Hindlimb muscle (tissue), 1 donor: ENCODE results near the gene SERPINA5. TPM values are rescaled to one million over a fixed set of nuclear protein-coding genes. Genes with fewer than 3 reads are reported as not detected.
"Not testable (repeated sequence)": the region's sequence is repeated elsewhere in the genome, so short reads cannot be mapped to it uniquely, and the experiment has no call there.

Source experiments
- DNase-seq: peaks from one replicate; pipeline ENCODE4 v3.0.0-alpha.2; 2013
- polyA plus RNA-seq: library from polyadenylated mRNA; unstranded; fragments of 120-200 nt; gene quantifications from one replicate; pipeline ENCODE4 v1.2.1, GENCODE V29; 2013; ENCODE audit not compliant: insufficient read length

Gene SERPINA5
- polyA plus RNA-seq, 1 donor: not detected

- DNase-seq: no peak
Observed at GRCh38 chr14:94575730-94576585, 5.3 kb upstream of the SERPINA5 start.

GRCh38 chr14:94577472-94577871, 3.8 kb upstream of the SERPINA5 start:
- DNase-seq: not testable (repeated sequence)

DNA sequence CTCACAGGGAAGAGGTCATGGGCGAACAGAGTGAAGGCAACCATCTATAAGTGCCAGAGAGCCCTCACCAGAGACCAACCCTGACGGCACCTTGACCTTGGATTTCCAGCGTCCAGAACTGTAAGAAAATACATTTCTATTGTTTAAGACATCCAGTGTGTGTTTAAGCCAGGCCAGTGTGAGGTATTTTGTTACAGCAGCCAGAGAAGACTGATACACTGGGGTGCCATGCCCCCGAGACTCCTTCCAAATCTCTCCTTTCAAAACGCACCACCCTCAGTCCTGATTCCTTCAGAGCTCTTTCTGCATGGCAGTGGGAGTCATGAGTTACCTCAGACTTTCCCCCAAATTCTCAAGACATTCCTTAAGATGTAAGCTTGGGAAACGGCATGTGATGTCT, 2.5 kb upstream of the SERPINA5 start:
- no peak for DNase-seq

GRCh38 chr14:94582199-94582750, 1.0 kb downstream of the SERPINA5 start:
- DNase-seq: no peak

GRCh38 chr14:94582851-94583250, 1.6 kb downstream of the SERPINA5 start:
- DNase-seq: no peak

DNA sequence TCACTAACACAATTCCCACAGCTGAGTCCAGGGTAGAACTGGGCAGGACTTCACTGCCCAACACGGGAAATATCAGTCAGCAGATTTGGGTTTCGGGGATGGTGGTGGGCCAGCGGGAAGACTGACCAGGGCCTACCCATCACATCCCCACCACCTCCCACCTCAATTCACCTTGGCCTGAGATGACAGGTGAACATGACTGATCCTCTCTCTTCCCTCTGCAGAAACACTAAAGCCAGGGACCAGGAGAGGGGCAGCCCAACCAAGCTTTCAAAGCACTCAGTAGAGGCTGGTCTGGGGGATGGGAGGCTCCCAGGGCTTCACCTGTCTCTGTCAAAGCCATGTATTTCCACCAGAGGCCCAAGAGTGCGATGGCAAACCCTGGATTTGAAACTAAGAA, 2.3 kb downstream of the SERPINA5 start:
- DNase-seq: no peak

DNA sequence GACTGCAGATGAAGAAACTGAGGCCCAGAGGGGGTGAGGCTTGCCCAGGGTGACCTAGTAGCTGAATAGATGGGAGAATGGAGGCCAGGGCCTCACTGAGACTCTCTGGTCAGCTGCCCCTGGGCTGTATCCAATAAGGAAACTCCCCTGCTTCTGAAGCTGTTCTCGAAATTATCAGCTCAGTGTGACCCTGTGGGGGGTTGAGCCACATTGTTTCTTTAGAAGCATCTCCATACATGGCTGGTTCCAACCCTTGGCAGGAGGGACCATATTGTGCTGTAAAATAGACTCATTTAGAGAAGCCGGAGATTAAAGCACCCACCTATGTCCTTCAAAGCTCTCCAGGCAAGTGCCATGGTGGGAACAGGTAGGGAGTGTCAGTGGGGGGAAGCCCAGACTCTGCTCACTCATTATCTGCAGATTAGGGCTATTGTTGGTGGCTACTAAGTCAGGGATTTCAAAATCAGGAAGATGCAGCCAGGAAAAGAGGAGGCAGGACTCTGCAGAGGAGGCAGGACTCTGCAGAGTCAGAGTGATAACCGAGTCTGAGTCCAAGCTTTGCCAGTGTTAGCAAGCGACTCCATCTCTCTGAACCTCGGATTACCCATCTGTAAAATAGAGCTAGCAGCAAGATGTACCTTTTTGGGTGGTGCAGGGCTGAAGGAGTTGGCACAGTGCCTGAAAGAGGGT, 3.5 kb downstream of the SERPINA5 start:
- no peak for DNase-seq

DNA sequence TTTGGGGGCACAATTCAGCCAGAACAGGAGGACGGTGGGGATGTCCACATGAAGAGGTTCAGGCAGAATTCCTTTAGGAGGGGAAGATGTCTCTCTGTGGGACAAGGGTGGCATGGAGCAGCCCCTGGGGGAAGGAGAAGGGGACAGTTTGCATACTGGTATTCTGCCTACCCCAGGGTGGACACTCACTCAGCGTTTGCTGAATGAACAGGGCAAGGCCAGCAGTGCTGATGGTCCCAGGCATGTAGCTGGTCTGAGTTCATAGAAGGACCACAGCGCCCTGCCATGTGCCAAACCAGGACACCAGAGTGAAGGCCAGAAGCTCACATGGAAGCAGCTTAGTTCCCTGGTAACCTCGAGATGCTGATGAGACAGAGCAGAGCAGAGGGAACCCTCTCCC, 5.4 kb downstream of the SERPINA5 start:
- no peak for DNase-seq

DNA sequence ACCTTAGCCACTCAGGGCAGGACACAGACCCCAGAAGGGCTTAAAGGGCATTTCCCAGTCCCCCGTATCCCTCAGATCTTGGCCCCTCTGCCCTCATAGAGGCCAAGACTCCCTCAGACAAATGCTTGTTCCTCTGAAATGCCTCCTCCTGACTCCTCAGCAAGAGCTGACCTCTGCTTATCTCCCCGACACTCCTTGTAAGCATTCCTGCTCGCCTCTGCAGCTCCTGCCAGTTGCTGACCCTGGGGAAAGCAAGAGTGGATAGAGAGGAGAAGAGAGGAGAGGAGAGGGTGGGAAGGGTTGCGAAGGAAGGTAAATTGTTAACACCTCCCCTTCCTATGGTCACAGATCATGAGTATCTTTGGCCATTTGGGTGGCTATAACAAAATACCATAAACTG, 7.1 kb downstream of the SERPINA5 start:
- no peak for DNase-seq

- DNase-seq: no peak
Observed at GRCh38 chr14:94591073-94591472, 9.8 kb downstream of the SERPINA5 start.

GRCh38 chr14:94591871-94592270, 10.6 kb downstream of the SERPINA5 start:
- DNase-seq: no peak

DNA sequence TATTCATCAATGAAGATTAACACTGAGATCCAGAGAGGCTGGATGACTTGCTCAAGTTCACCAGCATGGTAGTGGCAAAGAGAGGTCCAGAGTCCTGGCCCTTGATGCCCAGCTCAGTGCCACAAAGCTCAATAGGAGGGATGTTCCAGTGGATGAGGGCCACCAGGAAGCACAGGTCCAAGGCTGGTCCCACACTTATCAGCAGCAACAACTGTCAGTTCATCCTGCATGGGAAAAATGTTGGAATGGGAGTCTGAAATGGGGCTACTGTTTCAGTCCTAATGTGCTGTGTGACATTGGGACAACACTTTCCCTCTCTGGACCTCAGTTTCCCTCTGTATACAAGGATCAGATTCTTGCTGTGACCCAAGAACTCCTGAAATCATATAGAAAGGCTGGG, 11.2 kb downstream of the SERPINA5 start:
- DNase-seq: no peak

DNA sequence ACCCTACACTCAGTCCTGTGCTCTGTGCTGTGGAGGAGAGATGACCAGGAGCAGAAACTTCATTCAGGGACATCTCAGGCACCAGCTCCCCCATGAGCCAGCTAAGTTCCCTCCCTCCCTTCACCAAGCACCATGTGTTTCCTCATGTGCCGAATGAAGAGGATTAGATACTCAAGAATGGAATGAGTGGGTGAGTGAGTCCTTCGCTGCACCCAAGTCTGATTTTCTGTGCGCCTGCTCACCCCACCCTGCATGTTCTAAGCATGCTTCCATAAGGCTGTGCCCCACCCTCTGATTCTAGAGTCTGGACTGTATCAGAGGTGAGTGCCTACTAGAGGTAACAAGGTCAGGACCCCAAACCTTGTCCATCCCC, 12.1 kb downstream of the SERPINA5 start:
- no peak for DNase-seq

GRCh38 chr14:94593749-94594431, 12.7 kb downstream of the SERPINA5 start:
- DNase-seq: no peak

DNA sequence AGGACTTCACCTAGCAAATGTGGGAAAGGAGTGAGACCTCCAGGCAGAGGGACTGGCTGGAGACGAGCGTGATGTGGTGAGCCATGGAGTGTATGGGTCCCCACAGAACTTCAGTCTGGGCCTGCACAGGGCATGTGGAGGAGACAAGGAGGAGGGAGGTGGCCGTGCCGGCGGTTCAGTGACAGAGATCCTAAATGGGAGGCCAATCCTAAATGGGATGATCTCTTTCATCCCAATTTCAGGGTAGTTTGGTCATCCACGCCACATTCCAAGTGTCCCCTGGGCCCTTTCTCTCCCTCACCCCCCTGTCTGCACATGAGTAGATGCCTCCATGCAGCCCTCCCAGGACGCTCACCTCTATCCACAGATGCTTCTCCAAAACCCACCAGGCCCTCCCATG, 13.2 kb downstream of the SERPINA5 start:
- no peak for DNase-seq

- DNase-seq: no peak
Observed at GRCh38 chr14:94595912-94596311, 14.7 kb downstream of the SERPINA5 start.

DNA sequence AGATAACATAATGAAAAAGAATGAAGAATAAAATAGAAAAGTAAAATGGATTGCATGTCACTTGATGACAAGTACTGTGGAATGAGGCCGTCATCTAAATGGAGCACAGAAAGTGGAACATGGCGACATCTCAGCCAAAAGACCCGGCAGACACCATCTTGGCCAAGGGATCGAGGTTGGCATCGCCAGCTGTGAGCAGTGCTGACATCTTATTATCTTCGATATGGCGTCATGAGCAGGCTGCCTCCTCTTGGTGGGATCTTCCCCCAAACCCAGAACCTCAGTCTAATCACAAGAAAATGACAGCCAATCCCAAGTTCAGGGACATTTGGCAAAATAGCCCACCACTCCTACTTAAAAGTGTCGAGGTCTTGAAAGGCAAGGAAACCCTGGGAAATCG, 15.1 kb downstream of the SERPINA5 start:
- no peak for DNase-seq

GRCh38 chr14:94597788-94598187, 16.6 kb downstream of the SERPINA5 start:
- no peak for DNase-seq

DNA sequence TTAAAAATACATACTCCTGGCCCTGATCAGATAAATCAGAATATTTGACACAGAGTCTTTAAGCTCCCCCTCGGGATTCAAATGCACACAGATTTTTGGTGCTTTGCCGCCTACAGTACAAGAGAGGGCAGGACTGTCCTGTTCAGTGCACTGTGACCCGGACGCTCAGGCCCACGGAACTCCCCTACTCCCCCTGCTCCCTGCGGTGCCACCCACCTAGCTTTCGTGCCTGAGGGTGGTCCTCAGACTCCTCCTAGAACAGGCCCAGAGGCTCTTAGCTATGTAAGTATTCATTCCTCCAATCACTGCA, 17.2 kb downstream of the SERPINA5 start:
- no peak for DNase-seq

GRCh38 chr14:94598816-94599655, 17.8 kb downstream of the SERPINA5 start:
- DNase-seq: no peak

DNA sequence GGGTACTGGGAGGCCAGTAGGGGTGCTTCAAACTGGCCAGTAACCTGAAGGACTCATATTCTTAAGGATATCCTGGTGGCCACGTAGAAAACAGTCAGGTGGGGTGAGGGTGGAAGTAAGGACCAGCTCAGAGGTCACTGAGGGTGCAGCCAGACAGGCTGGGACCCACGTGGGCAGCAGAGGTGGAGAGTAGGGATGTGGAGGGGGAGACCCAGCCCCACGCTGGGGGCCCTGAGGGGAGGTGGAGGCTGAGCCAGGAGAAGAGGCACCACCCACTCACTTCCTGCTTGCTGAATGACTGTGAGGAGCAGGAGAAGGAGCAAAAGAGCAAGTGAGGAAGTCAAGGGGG, 18.4 kb downstream of the SERPINA5 start:
- DNase-seq: no peak

DNA sequence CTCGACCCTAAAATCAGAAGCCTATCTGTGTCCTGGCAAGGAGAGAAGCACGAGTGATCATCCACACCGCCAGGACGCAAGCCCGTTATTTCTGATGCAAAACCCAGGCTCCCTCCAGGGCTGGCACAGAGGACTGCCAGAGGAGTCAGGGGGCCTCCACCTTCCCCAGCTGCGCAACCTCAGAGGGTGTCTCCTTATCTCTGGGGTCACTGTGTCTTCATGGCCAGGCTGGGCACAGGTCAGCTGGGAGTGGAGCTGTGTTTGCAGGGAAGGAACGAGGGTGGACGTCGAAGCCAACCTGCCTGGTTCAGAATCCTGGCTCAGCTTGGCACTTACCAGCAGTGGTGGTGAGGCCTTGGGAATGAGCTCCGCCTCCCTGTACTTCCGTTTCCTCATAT, 18.9 kb downstream of the SERPINA5 start:
- no peak for DNase-seq
